Stomach (tissue), 9 donors: ENCODE data around the gene PBXIP1. TPM values are rescaled to one million over a fixed set of nuclear protein-coding genes. Genes with fewer than 3 reads are reported as not detected.
"Not testable (repeated sequence)": the region's sequence is repeated elsewhere in the genome, so short reads cannot be mapped to it uniquely, and the experiment has no call there.

Experiments
- DNase-seq, 2 donors: peaks; one replicate each; pipeline versions ENCODE4 v3.0.0 to v3.0.0-alpha.2; 2013 to 2019
- H3K27ac ChIP-seq, 5 donors: fragments of 200-600 bp in 4 of 5; sonication (generic) in 4 of 5; one replicate each; pipeline ENCODE4 v1.5.1; 2013 to 2019; ENCODE audit warnings: mild to moderate bottlenecking in 1 of 5, moderate library complexity in 1 of 5
- H3K27me3 ChIP-seq, 3 donors: fragments of 200-600 bp; sonication (generic); one replicate each; pipeline ENCODE4 v1.5.1; 2017 to 2019; ENCODE audit warnings: mixed run types in 1 of 3
- H3K36me3 ChIP-seq, 4 donors: fragments of 200-600 bp; sonication (generic); 1 replicate in 3 of 4; 2 replicates in 1 of 4; pipeline ENCODE4 v1.5.1; 2016 to 2019
- H3K4me1 ChIP-seq, 4 donors: fragments of 200-600 bp; sonication (generic); one replicate each; pipeline ENCODE4 v1.5.1; 2016 to 2019
- H3K4me3 ChIP-seq, 4 donors: fragments of 200-600 bp; sonication (generic) in 3 of 4; one replicate each; pipeline ENCODE4 v1.5.1; 2016 to 2019; ENCODE audit warnings: mild to moderate bottlenecking in 1 of 4
- H3K9me3 ChIP-seq, 4 donors: fragments of 200-600 bp; sonication (generic); one replicate each; pipeline ENCODE4 v1.5.1; 2016 to 2019
- EP300 ChIP-seq: sonication (generic); formaldehyde crosslinking; IDR thresholded peaks from one replicate; pipeline ENCODE4 v1.6.1; 2017; ENCODE audit warnings: antibody characterized with exemption
- POLR2A ChIP-seq, 4 donors: fragments of 450-650 bp; IDR thresholded peaks; one replicate each; pipeline ENCODE4 v1.6.1; 2016; ENCODE audit warnings: antibody characterized with exemption in 4 of 4, control low read depth in 2 of 4, mild to moderate bottlenecking in 1 of 4, moderate library complexity in 1 of 4
- POLR2AphosphoS5 ChIP-seq, 3 donors: sonication (generic); formaldehyde crosslinking; IDR thresholded peaks; one replicate each; pipeline ENCODE4 v1.6.1; 2016; ENCODE audit warnings: antibody characterized with exemption in 3 of 3
- WGBS, 5 donors: extraction: QIAGEN DNeasy Blood & Tissue Kit in 3 of 5; methylation state at CpG; one replicate each; pipeline versions ENCODE4 v1.1.5 to v1.1.7; 2013 to 2018; 5-methylcytosine and 5-hydroxymethylcytosine counted together
- intact Hi-C: fragments of 100-400 bp; cut with DNase I; formaldehyde crosslinking; loops from one replicate; pipeline ENCODE4 v1.15.1; 2023; ENCODE audit warnings: low total_unique reads
- polyA plus RNA-seq, 3 donors: library from polyadenylated mRNA; stranded (reverse); fragments of 200-250 nt; gene quantifications; one replicate each; pipeline ENCODE4 v1.2.3, GENCODE V29; 2013
- total RNA-seq, 5 donors: library from RNA; depleted of rRNA; stranded (reverse); fragments of >200 nt; gene quantifications; one replicate each; pipeline versions ENCODE4 v1.1.0 to v1.2.3, GENCODE V29; 2014 to 2016
- TF ChIP-seq, protein P1 (sequence below), 7 experiments: fragments of 450-650 bp in 4 of 7; fragments of 200-600 bp in 3 of 7; sonication (generic) in 3 of 7; IDR thresholded peaks; one replicate each; pipeline ENCODE4 v1.5.1; 2016 to 2019; ENCODE audit warnings: antibody characterized with exemption in 7 of 7, control low read depth in 2 of 7, mild to moderate bottlenecking in 1 of 7
- donor health status: healthy with polysubstance abuse.
- donor health status: Bipolar disorder and iron deficiency.
- donor health status: healthy.

PBXIP1 gene
- total and polyA plus RNA-seq, 8 donors, result 19.7 to 123 (median 71.7) TPM

DNA sequence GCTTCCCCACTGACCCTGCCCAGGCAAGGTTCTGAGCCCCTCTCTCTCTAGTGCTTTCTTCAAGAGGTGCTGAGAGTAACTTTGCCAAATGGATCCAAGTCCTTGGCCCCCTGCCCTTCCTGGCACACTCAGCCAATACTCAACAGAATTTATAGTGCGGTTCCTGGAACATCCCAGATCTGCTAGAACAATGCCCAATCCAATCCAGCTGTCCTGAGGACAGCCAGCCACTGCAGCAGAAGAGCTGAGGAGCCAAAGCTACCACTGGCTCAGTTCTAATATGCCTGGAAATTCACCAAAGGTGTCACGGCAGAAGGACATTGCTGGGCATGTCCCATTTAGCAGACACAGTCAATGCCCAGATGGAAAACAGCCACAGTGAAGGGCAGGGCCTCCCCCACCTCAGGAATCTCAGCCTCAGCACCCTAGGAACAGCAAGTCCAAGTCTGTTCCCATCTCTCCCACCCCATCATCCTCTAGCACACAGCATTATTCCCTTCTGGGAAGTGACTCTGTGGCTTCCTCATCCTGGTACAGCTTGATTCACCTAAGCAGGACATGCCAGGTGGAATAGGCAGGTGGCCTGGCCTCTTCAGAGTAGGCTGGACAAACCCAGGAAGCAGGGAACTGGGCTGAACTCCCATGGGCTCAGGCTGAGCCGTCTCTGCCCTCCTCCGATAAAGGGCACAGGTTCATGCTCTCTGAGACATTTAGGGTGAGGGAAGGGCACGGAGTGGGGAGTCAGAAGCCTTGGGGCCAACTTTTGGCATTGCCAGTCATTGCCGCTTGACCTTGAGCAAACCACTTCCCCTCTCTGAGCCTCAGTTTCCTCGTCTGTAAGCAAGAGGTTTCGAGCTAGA, 44.0 kb downstream of the PBXIP1 start:
- DNase-seq, result no peak
- no peaks in the 10 kb centered on the region for H3K4me1 ChIP-seq
- TF ChIP-seq, protein P1, sequence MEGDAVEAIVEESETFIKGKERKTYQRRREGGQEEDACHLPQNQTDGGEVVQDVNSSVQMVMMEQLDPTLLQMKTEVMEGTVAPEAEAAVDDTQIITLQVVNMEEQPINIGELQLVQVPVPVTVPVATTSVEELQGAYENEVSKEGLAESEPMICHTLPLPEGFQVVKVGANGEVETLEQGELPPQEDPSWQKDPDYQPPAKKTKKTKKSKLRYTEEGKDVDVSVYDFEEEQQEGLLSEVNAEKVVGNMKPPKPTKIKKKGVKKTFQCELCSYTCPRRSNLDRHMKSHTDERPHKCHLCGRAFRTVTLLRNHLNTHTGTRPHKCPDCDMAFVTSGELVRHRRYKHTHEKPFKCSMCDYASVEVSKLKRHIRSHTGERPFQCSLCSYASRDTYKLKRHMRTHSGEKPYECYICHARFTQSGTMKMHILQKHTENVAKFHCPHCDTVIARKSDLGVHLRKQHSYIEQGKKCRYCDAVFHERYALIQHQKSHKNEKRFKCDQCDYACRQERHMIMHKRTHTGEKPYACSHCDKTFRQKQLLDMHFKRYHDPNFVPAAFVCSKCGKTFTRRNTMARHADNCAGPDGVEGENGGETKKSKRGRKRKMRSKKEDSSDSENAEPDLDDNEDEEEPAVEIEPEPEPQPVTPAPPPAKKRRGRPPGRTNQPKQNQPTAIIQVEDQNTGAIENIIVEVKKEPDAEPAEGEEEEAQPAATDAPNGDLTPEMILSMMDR (IDR thresholded peaks at IDR 0.05), result no peak
- H3K27me3 ChIP-seq, result no peaks in the 10 kb centered on the region
- H3K9me3 ChIP-seq, result no peaks in the 10 kb centered on the region
- intact Hi-C loops, result no loop called here
- no peak overlapping the region for H3K4me3 ChIP-seq
- H3K36me3 ChIP-seq, result peaks cover 0 to 4% (median 0%) of the 10 kb centered on the region in 4 donors
- WGBS, 5 donors, result 89 to 93% (median 91%) methylated on average over 8 of the region's 8 CpGs
- H3K27ac ChIP-seq, result no peak overlapping the region

DNA sequence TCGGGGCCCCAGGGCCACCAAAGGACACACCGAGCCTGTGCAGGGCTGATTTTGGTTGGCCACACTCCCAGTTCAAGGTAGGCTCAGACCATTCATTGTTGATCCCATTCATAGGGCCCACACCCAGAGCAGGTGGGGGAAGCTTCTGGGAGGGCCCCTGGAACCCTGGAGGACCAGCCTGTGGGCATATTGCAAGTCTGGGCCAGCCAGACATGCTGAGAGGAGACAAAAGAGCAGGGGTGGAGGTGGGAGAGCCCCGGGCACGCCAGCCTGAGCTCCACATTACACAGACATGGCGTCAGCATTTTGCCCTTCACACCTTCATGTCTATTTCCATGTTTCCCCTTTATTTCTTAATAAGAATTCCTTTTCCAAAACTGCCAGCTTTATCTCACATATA, 45.0 kb downstream of the PBXIP1 start:
- Histone ChIP-seq H3K4me1 (no peaks in the 10 kb centered on the region), H3K9me3 (no peaks in the 10 kb centered on the region), H3K27me3 (no peaks in the 10 kb centered on the region), H3K36me3 (peaks cover 0 to 4% (median 0%) of the 10 kb centered on the region in 4 donors), H3K27ac (no peak overlapping the region), H3K4me3 (no peak overlapping the region)
- intact Hi-C loops, result no loop called here
- TF ChIP-seq, protein P1 (IDR thresholded peaks at IDR 0.05), result no peak
- no peak for TF ChIP-seq POLR2A (IDR thresholded peaks at IDR 0.05)
- TF ChIP-seq POLR2AphosphoS5 (IDR thresholded peaks at IDR 0.05), result no peak
- TF ChIP-seq EP300, result no peak
- WGBS, 5 donors, result 89 to 94% (median 92%) methylated on average over 5 of the region's 5 CpGs
- no peak for DNase-seq

DNA sequence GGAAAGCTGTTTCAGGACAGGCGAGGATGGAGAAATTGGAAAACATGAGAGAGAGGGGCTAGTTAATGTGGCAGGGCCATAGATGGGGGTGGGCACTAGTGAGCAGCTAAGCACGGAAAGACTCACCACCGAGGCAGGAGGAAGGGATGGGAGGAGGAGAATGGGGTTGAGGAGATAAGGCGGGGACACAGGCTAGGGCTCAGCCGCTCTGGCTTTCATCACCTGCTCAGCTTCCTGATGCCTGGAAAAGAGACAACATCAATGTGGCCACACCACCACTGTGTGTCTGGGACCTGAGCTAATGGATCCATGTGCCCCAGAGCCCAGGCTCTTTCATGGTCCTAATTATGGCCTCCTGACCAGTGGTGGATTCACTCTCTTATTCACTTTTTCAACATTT, 47.0 kb downstream of the PBXIP1 start:
- Histone ChIP-seq H3K27ac (no peak overlapping the region), H3K4me1 (no peaks in the 10 kb centered on the region), H3K36me3 (peaks cover 0 to 4% (median 0%) of the 10 kb centered on the region in 4 donors), H3K27me3 (no peaks in the 10 kb centered on the region), H3K4me3 (no peak overlapping the region), H3K9me3 (no peaks in the 10 kb centered on the region)
- intact Hi-C loops, result no loop called here
- WGBS, 5 donors, result 83 to 94% (median 91%) methylated on average over 5 of the region's 5 CpGs
- DNase-seq, result no peak
- TF ChIP-seq POLR2AphosphoS5 (IDR thresholded peaks at IDR 0.05) (no peak), POLR2A (IDR thresholded peaks at IDR 0.05) (no peak), EP300 (no peak)
- TF ChIP-seq, protein P1 (IDR thresholded peaks at IDR 0.05), result no peak

DNA sequence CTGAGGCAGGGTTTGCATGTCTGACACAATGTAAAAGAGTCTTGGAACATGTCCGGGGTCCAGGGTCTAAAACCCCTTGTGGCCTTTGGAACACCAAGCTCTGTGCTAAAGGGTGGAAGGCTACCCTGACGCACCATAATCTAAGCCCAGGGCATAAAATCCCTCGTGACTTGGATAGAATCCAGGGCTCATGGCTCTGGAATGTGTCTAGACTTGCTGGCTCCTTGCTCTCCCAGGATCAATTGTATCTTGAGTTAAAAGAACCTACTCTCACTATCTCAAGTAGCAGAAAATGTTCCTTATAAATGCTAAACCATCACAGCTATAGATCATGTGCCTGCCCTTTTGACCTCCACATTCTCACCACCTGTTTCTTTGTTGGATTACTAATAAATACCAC, 47.8 kb downstream of the PBXIP1 start:
- H3K36me3 ChIP-seq, H3K27ac ChIP-seq, H3K4me3 ChIP-seq, intact Hi-C loops, H3K27me3 ChIP-seq, DNase-seq, H3K4me1 ChIP-seq, H3K9me3 ChIP-seq: not testable (repeated sequence)
- 53 to 72% (median 59%) methylated on average over 3 of the region's 3 CpGs for WGBS, 5 donors

DNA sequence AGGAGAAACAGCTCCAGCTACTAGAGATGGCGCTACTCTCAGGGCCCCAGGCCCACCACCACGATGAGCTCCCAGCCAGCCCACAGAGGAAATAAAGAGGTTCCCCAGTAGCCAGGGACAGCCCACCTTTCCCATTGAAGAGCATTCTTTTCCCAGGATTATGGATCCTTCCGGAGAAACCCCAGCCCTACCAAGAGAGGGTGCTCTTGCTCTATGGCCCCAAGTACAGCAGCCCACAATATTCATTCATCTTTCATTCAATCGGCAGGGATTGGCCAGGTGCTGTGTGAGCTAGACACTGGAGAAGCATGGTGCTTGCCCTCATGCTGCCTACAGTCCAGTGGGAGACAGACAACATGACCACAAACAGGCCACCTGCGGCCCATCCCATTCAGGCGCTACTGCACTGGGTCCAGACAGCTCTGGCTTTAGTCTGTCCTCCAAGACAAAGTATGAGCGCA, 49.2 kb downstream of the PBXIP1 start:
- peak; percentile 28 to 29 for DNase-seq
- Histone ChIP-seq H3K27me3 (no peaks in the 10 kb centered on the region), H3K9me3 (no peaks in the 10 kb centered on the region), H3K4me1 (no peaks in the 10 kb centered on the region), H3K27ac (no peak overlapping the region), H3K4me3 (no peak overlapping the region), H3K36me3 (no peaks in the 10 kb centered on the region)
- 73 to 81% (median 77%) methylated on average over 7 of the region's 7 CpGs for WGBS, 5 donors
- no peak for TF ChIP-seq POLR2AphosphoS5 (IDR thresholded peaks at IDR 0.05)
- TF ChIP-seq, protein P1 (IDR thresholded peaks at IDR 0.05), result peak in 4 of 7 experiments; percentile 29 to 62 (median 56)
- intact Hi-C loops, result no loop called here
